Posterior vena cava (tissue), 2 donors: ENCODE measurements around the gene EHD1. TPM values are rescaled to one million over a fixed set of nuclear protein-coding genes. Genes with fewer than 3 reads are reported as not detected.

Experiments
- DNase-seq: peaks from one replicate; pipeline ENCODE4 v3.0.0-alpha.2; 2020; ENCODE audit warnings: low spot score
- intact Hi-C, 2 donors: fragments of 100-400 bp; cut with DNase I; formaldehyde crosslinking; loops; one replicate each; pipeline versions ENCODE4 v1.14.1 to v1.14.2; 2022 to 2023
- total RNA-seq, 2 donors: library from RNA; stranded (reverse); fragmentation: NEBNext Ultra II Directional; extraction: Animal tissue kit (Norgen Biotek cat#: 25700); gene quantifications; one replicate each; pipeline ENCODE4 v1.2.1, GENCODE V29; 2021
- donor health status: DM: yes; HTN: yes; CAD: no.
- donor health status: DM: yes; HTN: yes; CAD: no.

Gene EHD1
- total RNA-seq, 2 donors from 2014 or later, result 135 to 164 TPM

DNA sequence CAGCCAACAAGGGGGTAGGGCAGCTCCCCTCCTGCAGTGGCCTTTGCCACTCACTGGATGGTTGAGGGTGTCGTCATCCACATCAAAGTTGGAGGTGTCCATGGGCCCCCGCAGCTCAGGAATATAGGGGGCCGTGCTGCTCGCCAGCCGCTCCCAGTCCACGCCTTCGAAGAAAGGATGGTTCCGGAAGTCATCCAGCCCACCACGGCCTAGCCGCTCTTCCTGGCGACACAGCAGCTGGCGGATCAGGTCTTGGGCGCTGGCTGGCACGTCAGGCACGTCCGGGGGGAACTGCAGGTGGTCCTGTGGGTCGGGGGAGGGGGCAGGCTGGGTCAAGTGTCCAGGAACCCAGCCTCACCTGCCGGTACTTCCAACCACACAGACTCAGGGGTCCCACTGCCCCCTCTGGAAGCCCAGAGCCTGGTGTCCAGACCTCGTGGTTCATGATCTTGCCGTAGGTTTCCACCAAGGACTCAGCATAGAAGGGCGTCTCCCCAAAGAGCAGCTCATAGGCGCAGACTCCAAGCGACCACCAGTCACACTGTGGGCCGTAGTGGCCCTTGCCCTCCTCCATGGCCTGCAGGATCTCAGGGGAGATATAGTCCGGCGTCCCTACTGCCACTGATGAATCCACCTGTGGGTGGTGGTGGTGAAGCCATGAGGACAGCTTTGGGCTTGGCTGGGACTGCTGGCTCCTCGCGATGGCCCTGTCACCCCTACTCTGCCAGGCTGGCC, 39.7 kb downstream of the EHD1 start:
- intact Hi-C loops, result no loop called here
- no peak for DNase-seq

DNA sequence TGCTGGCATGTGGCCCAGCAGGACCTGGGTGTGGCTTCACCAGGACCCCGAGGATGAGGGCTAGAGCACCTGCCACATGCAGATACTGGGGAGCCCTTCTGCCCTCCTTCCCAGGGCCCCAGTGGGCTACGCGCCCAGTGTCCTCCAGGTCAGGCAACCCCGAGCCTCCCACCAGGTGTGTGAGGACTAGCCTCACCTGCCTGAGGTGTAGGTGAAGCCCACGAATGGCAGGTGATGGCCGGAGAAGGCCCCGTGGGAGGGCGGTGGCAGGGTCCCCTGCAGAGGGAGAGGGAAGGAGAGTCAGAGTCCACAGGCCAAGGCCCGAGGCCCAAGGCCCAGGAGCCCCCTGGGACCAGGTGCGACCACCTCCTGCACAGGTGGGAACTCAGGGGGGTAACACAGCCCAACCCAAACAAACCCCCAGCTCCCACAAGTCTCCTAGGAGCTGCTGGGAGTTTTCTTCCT, 40.5 kb downstream of the EHD1 start:
- intact Hi-C loops, result no loop called here
- DNase-seq, result no peak

GRCh38 chr11:64836448-64837072, 41.9 kb downstream of the EHD1 start:
- intact Hi-C loops, result no loop called here
- no peak for DNase-seq

- intact Hi-C loops, result no loop called here
- no peak for DNase-seq
Measured at GRCh38 chr11:64835616-64836447, 42.6 kb downstream of the EHD1 start.

- intact Hi-C loops, result no loop called here
- DNase-seq, result no peak
Measured at GRCh38 chr11:64834723-64835615, 43.5 kb downstream of the EHD1 start.

GRCh38 chr11:64834031-64834722, 44.2 kb downstream of the EHD1 start:
- intact Hi-C loops, result no loop called here
- DNase-seq, result no peak

DNA sequence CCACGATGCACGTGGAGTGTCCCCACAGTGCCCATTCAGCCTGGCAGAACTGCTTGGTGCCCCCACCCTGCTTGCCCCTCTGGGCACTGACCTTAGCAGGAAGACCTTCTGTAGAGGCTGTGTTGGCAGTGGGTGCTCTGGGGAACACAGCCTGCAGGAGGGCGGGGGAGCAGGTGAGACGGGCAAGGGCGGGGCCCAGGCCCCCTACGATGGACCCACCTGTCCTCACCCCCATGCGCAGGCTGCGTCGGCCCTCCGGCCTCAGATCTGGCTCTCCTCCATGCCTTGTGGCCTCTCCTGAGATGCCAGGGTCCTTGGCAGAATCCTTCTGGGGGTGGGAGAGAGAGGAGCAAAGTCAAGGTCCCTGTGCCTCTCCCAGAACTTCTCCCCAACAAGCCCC, 44.9 kb downstream of the EHD1 start:
- no peak for DNase-seq
- intact Hi-C loops, result no loop called here

DNA sequence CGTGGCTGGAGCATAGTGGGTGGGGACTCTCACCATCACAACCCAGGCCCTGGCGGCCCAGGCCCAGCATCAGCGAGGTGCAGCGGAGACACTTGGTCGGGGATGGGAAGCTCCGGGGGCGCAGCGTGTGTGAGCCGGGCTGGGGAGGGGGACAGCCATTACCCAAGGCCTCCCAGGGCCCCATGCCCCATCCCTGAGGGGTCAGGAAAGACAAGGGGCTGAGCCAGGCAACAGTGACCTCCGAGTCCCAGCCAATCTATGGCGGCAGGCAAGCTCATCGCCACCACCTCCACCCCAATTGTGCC, 45.3 kb downstream of the EHD1 start:
- intact Hi-C loops, result no loop called here
- no peak for DNase-seq

DNA sequence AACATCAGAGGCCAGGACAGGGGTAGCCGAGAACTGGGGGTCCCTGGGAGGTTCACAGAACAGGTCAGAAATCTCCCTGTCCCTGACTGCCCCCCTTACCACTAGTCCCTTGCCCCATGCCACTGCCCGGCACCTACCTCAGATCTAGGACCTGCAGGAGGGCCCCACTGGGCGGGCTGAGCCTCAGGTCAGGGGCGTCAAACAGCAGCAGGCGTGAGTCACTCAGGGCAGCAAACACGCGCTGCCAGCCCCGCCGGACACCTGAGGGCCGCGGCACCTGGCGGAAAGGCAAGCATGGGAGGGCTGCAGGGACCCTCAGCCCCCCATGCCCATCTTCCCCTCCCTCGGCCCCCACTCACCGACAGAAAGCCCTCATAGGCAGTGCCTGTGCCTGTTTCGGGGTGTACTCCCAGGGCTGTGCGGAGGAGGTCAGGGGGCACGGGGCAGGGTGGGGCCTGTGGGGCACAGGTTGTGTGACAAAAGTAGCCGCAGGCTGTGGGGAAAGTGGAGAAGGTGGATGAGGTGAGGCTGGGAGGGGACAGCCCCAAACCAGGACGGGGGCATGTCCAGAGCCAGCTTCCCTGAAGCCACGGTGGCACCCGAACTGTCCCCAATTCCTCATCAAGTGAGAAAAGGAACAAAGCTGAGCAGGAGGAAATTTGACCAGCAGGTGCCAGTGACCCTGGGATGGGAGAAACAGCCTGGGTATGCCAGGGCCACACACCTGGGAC, 45.8 kb downstream of the EHD1 start:
- no peak for DNase-seq
- intact Hi-C loops, result no loop called here

DNA sequence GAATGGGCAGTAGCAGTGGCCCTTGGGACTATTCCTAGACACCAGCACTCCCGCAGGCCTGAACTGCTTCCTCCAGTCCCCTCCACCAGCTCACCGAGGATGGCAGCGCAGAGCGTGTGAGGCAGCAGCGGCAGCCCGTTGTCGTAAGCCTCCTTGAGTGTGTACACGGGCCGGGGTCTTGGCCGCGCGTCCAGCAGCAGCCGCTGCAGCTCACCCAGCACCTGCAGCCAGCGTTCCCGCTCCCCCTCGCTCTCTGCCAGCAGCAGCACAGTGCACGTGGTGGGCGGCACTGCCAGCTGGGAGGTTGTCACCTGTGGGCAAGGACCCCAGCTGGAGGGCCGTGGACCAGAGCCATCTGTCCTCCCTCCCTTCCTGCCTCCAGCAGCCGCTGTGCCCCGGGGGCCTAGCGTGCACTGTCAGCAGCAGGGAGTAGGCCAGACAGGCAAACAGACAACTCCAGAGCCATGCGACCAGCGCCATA, 47.0 kb downstream of the EHD1 start:
- intact Hi-C loops, result no loop called here
- no peak for DNase-seq

- DNase-seq, result no peak
- intact Hi-C loops, result no loop called here
Measured at GRCh38 chr11:64829536-64830251, 48.7 kb downstream of the EHD1 start.

DNA sequence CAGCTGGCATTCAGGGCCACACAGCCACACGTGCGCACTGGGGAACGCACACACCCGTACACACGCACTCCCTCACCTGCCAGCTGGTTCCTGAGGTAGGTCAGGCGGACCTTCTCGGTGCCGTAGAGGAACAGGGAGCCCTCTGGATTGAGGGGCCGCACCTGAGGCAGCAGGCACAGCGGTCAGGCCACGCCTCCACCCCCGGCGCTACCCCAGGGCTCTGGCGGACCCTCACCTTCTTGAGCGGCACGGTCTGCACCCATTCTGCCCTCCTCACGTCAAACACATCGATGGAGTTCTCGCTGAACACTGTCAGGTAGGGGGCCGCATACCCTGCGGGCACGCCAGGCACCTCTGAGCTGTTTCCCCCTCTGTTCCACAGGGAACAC, 51.0 kb downstream of the EHD1 start:
- intact Hi-C loops, result no loop called here
- no peak for DNase-seq

- intact Hi-C loops, result no loop called here
- DNase-seq, result no peak
Measured at GRCh38 chr11:64826578-64827450, 51.6 kb downstream of the EHD1 start.

GRCh38 chr11:64826062-64826461, 52.4 kb downstream of the EHD1 start:
- intact Hi-C loops, result no loop called here
- DNase-seq, result no peak

DNA sequence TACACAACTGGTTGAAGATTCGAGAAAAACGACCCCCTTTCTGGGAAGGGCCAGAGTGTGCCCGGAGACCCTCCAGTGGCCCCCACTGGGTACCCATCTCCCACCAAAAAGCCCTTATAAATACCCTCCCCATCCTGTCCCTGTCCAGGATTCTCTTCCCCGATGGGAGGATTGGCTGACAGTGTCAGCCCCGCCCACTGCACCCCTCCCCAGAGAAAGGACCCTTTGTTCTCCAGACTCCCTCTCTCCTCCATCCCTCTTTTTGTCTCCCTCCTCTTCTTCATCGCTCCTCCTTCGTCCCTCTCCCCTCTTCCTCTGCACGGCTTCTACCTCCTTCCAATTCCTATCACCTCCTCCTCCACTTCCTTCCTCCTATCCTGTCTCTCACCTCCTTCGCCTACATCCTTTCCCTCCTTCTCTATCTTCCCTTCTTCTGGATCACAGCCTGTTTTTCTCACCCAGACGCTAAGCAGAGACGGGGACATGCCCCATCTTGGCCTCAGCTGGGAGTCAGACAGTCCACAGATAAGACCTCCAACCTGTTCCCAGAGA, 54.8 kb downstream of the EHD1 start:
- no peak for DNase-seq
- intact Hi-C loops, result no loop called here

DNA sequence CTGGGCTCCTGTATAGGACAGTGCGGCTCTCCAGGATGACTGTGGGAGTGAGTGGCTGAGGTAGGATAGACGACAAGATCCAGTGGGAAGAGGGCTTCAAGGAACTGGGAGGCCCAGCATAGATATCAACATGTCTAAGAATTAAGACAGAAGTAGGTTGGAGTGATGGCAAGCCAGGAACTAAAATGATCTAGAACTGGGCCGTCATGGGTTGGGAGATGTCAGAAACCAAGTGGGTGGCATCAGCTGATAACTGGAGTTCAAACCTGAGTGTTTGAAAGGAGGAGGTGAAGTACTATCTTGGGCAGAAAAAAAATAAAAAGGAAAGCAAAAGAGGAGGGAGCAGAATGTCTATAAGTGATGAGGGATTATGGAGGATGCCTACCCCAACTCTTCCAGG, 60.9 kb downstream of the EHD1 start:
- intact Hi-C loops, result no loop called here
- no peak for DNase-seq
